HS-27A (cell line): ENCODE results near the gene C22orf31.
"Not testable (repeated sequence)": the region's sequence is repeated elsewhere in the genome, so short reads cannot be mapped to it uniquely, and the experiment has no call there.

ENCODE experiments used
- DNase-seq: peaks from one replicate; pipeline ENCODE4 v3.0.0-alpha.2; 2012; ENCODE audit warnings: low read depth, missing footprints

The C22orf31 gene

DNA sequence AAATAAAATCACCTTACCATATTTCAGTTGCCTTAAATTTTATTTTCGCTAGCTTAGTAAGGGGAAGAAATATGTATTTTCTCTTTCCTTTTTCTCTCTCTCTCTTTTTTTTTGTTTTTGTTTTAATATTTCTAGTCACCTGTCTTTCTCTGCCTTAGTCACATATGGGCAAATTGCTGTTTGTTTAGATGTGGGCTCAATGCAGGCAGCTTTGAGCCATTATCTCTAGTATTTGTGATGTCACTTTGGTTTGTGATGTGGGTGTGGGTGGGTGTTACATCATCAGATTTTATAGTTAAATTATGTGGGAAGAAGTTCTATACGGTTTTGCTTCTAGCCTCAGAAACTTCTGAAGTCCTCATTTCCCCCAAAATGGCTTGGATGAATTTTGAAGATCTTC, at the start of gene C22orf31:
C22orf31 (minus strand) TSS at position 59 of the 400 bp plus-strand sequence; CDS start at position 20, 39 bp downstream.
- DNase-seq, result no peak

DNA sequence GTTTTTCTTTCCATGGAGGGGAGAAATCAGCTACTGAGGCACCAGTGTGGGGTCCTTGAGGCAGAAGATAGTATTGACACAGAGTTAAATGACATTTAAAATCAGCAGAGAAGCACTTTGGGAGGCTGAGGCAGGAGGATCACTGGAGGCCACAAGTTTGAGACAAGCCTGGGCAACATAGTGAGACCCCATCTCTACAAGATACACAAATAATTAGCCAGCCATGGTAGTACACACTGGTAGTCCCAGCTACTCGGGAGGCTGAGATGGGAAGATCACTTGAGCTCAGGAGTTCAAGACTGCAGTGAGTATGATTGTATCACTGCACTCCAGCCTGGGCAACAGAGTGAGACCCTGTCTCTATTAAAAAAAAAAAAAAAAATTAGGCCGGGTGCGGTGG, 49.3 kb upstream of the C22orf31 start:
- no peak for DNase-seq

DNA sequence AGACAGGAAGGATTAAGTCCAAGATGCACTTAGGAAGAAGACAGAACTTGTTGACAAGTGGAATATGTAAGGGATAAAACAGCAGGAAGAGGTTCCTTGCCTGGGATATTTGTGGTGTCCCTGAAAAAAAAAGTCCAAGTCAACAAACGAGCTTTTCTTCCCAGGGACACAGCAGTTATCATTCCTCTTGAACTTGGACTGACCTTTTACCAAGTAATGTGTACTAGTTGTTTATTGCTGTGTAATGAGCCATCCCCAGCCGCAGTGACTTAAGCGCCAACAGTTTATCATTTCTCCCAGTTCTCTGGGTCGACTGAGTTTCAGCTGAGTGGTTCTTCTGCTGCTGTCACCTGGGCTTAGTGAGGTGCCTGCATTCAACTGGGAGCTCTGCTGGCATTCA, 48.2 kb upstream of the C22orf31 start:
- DNase-seq, result no peak

DNA sequence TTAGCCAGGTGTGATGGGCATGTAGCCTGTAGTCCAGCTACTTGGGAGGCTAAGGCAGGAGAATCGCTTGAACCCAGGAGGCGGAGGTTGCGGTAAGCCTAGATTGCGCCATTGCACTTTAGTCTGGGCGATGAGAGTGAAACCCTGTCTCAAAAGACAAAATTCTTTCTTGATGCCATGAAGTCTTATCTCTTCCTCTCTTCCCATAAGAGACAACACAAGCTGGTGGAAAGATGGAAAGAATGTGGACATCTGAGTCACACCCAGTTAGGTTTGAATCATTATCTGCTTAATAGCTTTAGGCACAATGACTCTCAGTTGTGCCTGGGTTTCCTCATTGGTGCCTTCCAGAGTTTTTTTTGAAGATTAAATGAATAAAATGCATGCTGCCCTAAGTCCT, 46.5 kb upstream of the C22orf31 start:
- DNase-seq, result no peak

DNA sequence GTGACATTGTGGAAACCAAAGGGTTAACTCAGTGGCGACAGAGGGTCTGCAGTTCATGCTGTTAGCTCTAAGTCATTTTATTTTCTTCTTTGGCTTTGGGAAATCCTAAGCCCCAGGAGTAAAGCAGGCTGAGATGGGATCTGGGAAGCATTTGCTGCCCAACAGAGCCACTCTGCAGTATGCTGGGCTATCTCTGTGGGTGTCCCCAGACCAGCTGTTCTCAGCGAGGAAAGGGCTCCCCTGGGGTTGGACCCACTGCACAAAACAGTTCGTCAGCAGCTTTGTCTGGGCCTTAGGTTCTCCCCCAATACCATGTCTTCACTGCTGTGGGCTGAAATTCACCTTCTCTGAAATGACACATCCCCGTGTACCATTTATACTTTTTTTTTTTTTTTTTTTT, 45.2 kb upstream of the C22orf31 start:
- no peak for DNase-seq

DNA sequence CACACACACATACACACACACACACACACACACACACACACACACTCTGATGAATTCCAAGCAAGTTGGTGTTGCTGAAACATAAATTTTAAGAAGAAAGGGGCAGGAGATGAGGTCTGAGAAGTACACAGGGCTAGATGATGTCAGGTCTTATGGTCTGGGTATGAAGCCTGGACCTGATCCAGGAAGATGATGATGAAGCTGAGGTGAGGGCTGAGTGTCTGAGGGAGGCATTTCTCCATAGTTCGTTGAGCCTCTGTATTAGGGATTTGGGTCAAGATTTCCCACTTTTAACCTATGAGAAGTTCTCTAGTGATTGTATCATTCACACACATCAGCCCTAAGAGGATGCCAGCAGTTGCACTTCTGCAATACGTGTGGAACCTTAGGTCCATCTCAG, 43.8 kb upstream of the C22orf31 start:
- DNase-seq, result no peak

DNA sequence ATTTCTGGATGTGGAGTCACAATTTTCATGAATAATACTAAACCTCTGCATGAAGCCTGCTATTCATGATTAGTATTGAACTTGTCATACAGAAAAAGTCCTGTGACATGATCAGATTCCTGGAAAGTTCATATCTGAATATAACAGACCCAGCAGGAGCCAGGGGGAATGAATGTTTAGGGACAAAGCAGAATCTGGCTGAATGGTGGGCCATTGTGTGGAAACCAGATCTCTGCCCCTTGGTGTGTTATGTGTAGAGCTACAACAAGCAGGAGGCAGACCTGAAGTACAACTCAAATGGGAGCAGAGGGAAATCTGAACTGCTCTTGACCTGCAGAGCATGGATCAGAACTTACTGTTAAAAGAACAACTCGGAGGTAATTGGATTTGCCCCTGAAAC, 41.5 kb upstream of the C22orf31 start:
- no peak for DNase-seq

DNA sequence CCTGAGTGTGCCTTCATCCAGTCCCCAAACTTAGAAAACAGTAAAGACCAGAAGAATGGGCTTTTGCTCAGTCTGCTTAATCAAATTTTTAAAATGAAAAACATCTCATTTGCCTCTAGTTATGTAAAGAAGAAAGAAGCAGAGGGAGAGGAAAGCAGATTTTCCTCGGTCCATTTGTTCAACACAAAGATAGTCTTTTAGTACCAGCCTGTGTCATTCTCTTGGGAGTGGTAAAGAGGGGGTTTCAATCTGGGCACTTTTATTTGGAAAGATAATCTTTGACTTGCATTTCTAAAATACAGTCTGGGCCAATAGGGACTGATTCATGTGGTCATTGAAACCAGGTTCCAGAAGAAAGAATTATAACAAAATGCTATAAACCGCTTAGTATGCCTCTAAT, 40.7 kb upstream of the C22orf31 start:
- no peak for DNase-seq

DNA sequence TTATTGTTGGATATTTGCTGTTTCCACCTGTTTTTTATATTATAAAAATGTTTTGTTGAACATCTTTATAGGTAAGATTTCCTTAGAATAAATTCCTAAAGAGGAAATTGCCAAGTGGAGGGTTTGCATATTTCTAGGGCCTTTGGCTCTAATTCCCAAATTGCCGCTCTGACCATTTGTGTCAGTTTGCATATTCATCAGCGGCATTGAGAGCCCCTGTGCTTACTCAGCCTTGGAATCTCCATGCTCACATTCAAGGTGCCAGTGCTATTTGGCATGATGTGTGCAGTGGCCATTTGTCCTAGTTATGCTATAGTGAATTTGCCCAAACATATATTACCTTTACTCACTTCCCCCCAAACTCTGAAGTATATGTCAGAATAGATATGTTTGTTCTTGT, 36.7 kb upstream of the C22orf31 start:
- no peak for DNase-seq

DNA sequence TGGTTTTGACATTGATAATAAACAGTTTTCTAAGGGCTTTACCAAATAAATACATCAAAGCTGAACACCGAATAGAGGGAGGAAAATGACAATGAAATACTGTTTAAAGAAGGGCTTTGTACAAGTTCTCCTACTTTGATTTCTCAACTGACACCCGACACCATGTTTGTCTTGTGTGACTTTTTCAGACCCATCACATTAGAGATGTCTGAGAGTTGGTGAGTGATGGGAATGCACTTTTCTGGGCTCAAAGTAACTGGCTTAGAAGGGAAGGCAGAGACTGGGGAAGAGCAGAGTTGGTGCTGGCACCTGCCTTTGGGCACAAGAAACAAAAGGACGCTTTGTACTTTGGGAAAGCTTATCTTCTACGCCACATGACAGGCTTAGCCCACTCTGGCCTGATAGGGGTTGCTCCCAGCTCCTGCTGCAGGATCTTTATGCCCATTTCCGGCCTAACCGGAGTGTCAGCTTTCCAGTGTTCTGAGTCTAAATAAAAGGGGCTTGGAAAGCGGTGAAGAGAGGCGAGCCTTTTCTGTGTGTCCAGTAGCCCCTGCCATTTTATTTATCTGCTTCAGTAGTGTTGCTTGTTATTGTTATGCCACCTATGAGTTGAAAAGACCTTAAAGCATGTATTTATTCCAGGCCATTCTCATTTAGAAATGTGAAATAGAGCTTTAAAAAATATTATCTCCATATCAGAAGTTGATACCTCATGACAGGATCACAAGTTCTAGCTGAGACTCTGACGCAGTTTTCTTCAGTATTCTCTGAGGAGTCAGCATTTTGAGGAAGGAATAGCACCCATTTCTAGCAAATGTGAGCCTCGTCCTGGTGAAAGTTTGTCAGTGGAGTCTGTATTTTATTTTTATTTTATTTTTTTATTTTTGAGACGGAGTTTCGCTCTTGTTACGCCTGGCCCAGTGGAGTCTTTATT, 35.4 kb upstream of the C22orf31 start:
- DNase-seq, result no peak

DNA sequence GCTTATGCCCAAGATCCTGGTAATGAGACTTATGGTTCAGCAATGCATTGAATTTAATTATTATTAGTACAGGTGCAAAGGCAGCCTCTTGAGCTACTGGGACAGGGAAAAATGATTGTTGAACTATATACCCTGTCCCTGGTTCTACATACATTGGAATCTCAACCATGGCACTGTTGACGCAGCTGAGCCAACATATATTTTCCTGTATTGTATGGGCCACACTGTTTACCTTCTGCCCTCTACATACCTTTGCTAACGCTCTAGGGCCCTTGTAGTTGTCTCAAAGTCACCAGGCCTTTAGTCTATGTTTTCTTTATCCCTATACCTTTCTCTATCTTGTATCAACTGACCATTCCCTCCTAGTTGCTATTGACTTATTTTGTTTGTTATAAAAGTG, 33.8 kb upstream of the C22orf31 start:
- no peak for DNase-seq

DNA sequence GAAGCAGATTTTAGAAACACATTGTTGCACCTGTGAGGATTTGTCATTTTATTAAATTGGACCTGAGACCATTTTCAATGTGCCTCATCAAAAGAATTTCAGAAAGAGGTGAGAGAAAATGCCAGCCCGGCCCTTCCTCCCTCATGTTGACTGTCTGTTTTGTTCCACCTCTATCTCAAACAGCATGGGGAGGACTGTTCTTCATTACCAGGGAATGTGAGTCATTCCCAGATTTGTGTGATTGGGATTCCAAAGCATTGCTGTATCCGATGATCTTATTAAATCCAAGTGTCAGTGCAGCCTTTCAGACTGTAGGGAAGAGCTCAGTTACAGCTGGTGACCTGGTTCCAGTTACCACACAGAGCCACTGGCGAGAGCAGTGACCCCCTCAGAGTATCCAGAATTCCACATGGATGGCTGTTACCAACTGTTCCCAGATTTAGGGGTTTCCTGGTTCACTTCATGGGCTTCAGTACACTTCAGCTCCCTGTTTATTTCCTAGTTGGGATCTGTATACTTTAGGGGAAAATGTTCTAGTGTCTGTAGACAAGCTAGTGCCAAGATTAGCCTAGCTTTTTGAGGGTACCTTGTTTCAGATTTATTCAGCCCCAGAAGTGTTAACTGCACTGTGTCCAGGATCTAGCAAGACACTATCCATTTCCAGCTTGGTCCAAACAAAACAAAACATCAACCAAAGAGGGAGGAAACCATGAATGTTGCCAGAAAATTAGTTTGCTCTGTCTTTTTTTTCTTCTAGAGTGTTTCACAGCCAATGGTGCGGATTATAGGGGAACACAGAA, 32.1 kb upstream of the C22orf31 start:
- no peak for DNase-seq

DNA sequence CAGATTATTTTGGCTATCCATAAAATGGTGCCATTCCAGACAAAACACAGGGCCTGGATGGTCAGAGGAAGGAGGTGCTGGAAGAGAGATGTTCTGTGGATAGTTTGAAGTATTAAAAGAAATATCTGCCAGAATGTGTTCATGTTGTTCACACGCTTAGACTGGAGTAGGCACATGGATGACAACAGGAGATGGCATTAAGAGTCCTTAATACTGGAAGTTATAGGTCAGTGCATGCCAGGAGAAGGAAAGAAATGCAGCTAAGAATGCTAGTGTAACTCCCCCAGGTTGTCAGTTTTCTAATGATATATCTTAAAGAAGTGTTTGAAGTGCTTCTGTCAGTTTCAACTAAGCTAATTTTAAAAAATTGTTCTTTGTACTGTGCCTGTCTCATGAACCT, 31.4 kb upstream of the C22orf31 start:
- no peak for DNase-seq

DNA sequence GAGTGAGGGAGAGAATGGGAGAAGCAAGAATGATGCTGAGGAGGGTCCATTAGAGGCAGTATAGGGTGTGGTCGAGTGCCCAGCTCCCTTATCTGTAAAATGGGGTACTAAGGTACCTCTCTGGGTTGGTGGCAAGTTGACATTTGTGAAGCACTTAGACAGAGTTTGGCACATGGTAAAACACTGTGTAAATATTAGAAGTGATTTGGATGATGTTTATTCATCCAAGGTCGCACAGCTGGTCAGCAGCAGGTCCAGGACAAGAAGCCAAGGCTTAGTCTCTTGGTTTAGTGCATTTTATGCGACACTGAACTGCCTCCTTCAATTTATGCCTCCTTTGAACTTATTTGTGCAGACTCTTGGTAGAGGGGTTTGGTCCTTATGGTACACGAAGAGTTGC, 30.6 kb upstream of the C22orf31 start:
- no peak for DNase-seq

DNA sequence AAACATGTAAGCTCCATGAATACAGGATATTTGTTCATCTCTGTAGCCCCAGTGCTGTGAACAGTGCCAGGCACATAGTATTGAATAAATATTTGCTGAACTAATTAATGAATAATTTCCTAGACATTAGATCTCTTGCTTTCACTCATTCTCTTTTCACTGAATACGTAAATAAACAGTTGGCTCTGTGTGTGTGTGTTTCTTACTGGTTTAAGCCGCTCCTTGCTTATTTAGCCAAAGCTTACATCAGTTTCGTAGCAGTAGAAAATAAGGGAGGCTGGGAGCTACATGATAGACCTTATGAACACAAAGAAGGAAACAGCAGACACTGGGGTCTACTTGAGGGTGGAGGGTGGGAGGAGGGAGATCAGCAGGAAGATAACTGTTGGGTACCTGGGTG, 28.4 kb upstream of the C22orf31 start:
- DNase-seq, result no peak

DNA sequence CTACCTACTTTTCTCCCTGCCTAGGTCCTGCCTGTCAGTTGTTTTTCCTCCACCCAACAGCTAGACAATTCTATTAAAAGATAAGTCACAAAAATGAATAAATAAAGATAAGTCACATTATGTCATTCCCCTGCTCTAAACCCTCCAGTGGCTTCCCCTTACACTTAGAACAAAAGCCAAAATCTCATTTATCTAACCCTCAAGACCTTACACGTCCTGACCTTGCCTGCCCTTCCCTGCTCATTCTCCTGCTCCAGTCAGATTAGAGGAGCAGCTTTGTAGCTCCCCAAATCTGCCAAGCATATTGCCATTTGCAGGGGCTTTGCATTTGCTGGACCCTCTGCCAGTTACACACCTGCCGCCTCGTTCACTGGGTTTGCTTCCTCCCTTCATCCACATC, 27.9 kb upstream of the C22orf31 start:
- no peak for DNase-seq

DNA sequence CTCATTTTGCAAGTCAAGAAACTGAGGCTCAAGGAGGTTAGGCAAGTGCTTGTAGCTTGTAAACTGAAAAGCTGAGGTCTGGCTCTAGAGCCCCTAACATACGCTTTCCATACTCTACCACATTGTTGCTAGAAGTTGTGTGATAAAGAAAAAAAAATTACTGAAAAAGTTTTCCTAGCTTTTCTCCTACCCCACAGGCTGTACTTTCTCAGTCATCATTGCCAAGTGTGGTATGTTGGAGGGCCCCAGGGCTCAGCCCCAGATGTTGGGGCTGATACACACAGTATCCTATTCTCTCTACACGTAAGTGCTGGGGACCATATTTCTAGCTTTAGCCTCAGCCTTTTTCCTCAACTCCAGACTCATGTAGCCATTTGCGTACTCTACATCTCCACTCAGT, 27.2 kb upstream of the C22orf31 start:
- DNase-seq, result no peak

DNA sequence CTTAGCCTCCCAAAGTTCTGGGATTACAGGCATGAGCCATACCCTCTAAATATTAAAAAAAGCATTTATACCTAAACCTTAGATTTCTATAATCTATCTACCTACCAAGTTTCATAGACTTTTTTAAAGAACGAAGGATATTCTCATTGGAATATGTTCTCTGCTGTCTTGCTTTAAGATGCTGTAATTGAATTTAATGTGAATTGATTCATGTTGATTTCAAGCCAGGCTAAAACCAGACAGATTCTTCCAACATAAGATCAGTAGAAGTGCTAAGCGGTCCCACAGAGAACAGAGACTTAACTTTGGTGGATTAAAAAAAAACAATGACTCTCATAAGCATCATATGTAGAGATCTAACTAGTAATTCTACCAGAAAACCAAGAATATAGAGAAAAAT, 25.4 kb upstream of the C22orf31 start:
- no peak for DNase-seq

DNA sequence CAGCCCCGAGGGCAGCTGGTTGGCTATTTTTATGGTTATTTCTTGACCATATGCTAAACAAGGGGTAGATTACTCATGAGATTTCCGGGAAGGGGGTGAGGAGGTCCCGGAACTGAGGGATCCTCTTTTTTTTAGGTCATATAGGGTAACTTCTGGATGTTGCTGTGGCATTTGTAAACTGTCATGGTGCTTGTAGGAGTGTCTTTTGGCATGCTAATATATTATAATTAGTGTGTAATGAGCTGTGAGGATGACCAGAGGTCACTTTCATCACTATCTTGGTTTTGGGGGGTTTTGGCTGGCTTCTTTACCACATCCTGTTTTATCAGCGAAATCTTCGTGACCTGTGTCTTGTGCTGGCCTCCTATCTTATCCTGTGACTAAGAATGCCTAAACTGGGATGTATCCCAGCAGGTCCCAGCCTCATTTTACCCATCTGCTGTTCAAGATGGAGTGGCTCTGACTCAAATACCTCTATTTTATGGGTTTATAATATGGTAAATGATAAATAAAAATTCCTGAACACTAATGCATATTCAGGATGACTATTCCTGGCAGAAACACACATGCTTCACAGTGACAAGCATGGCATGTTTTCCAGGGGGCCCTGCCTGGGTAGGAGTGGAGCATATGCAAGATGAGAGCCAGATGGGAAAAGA, 22.4 kb upstream of the C22orf31 start:
- DNase-seq, result no peak

DNA sequence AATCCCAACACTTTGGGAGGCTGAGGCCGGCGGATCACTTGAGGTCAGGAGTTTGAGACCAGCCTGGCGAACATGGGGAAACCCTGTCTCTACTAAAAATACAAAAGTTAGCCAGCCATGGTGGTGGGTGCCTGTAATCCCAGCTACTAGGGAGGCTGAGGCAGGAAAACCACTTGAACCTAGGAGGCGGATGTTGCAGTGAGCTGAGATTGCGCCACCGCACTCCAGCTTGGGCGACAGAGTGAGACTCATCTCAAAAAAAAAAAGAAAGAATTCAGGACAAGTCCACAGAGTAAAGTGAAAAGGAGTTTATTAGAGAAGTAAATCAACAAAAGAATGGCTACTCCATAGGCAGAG, 21.9 kb upstream of the C22orf31 start:
- DNase-seq, result not testable (repeated sequence)

DNA sequence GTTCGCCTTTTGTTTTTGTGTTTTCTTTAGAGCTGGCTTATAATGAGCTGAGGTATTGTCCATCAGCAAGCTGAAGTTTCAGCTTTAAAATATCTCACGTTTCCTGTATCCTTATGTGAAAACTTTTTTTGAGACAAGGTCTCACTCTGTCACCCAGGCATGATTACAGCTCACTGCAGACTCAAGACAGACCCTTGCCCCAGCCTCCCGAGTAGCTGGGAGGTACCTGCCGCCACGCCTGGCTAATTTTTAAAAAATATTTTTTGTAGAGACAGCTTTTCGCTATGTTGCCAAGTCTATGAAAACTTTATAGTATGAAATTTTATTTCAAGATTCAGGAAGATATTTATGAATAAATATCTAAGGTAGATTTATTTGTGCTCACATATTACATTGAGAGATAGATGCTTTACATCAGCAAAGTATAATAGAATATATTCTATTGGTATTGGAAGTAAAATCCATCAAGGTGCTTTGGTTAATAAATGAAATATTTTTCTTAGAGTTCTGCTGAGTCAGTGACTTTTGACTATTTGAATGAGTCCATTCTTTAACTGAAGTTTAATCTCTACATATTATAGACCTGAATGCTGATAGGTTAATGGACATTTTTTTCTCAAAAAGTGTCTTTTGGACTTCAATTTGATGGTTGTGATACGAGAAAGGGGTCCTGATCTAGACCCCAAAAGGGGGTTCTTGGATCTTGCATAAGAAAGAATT, 21.4 kb upstream of the C22orf31 start:
- no peak for DNase-seq
